K562 treated with DMSO at 1 percent for 4 hours (cell line): ENCODE measurements around the gene FAM163A. TPM values are rescaled to one million over a fixed set of nuclear protein-coding genes. Genes with fewer than 3 reads are reported as not detected.

Experiments
- total RNA-seq: library from RNA; unstranded; fragments of 300-600 nt; gene quantifications from 2 replicates; pipeline ENCODE4 v1.2.3, GENCODE V29; 2022; ENCODE audit not compliant: insufficient read depth

FAM163A gene
- not detected in 2 replicates for total RNA-seq

DNA sequence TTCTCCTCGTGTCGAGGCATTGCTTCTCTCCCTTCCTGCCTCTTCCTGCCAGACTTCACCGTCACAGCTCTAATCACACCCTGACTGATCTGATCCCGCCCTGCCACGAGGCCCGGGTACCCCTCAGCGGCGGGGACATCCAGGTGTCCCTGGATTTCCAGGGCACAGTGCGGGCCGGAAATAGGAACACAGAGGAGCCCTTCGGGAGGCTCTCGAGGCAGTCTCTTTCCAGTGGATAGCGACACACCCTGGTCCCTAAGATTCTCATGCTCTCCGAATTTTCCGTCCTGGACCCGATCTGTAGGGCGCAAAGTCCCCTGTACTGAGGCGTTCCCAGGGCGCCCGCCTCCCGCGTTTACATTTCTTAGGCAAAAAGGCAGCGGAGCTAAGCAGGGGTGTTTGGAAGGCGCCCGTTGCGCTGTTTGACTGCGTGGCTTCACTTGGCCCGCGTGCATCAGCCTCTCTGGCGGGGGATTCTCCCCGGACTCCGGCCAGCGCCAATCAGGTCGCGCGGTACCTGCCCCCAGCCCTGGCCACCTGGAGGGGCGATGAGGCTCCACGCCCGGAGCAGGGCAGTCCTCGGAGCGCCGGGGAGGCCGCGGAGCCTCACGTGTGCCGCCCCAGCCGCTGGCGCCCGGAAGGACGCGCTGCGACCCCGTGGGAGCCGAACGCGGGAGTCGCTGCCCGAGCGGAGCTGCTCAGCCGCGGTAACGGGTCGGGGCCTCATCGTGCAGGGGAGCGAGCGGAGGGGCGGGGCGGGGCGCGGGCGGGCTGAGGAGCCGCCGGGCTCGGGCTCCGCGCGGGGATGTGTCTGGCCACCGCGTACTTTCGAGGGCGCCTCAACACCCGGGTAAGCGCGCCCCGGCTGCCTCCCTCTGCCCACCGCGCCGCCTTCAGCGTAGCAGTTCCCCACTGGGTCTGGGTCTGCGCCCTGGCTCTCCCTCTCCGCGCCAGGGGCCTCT is at the start of gene FAM163A:
Gene FAM163A, plus strand, starts transcription at position 575 of the 962 bp plus-strand sequence. CDS start 69,807 bp downstream, outside the sequence.

Other genes with a start within 250 kb of the FAM163A start
- gene NPHS2, start 167.3 kb upstream of the FAM163A start, total RNA-seq: not detected in 2 replicates
- gene TDRD5, start 151.5 kb upstream of the FAM163A start, total RNA-seq: 0.99 TPM in 1 of 2 replicates, not detected in the other
- 11.1 and 18.4 TPM in 2 replicates for gene TOR1AIP2, start 134.5 kb downstream of the FAM163A start, total RNA-seq
- gene TOR1AIP1, start 139.0 kb downstream of the FAM163A start, total RNA-seq: 22.3 and 23.9 TPM in 2 replicates
- gene CEP350, start 211.5 kb downstream of the FAM163A start, total RNA-seq: 23.2 and 31.4 TPM in 2 replicates